Endodermal cell (in vitro differentiated cells): ENCODE results near the gene TRAF3IP1. TPM values are rescaled to one million over a fixed set of nuclear protein-coding genes. Genes with fewer than 3 reads are reported as not detected.
A peak's percentile ranks its signal among the peaks of the same experiment; 100 is the strongest.

Experiments used
- DNase-seq: peaks from one replicate; pipeline ENCODE4 v3.0.0-alpha.2; 2017
- H3K27ac ChIP-seq: 2 replicates; pipeline ENCODE4 v1.5.1; 2013; ENCODE audit warnings: mild to moderate bottlenecking, low read depth, low read length, moderate library complexity
- H3K27me3 ChIP-seq: 2 replicates; pipeline ENCODE4 v1.6.1; 2013; ENCODE audit warnings: mild to moderate bottlenecking, low read length, moderate library complexity; ENCODE audit not compliant: insufficient read depth, control insufficient read depth, poor library complexity, severe bottlenecking
- H3K36me3 ChIP-seq: 2 replicates; pipeline ENCODE4 v1.7.0; 2013; ENCODE audit warnings: mild to moderate bottlenecking, low read length, moderate library complexity; ENCODE audit not compliant: control insufficient read depth, insufficient read depth
- H3K4me1 ChIP-seq: one replicate; pipeline ENCODE4 v1.7.0; 2013; ENCODE audit warnings: low read length; ENCODE audit not compliant: control insufficient read depth, insufficient read depth
- H3K4me3 ChIP-seq: 2 replicates; pipeline ENCODE4 v1.5.1; 2013; ENCODE audit warnings: mild to moderate bottlenecking, low read length, moderate library complexity
- H3K9ac ChIP-seq: 2 replicates; pipeline ENCODE4 v1.6.1; 2013; ENCODE audit warnings: mild to moderate bottlenecking, low read length, moderate library complexity; ENCODE audit not compliant: poor library complexity, severe bottlenecking; ENCODE audit errors: extremely low read depth
- H3K9me3 ChIP-seq: 2 replicates; pipeline ENCODE4 v1.6.1; 2013; ENCODE audit warnings: mild to moderate bottlenecking, low read length, moderate library complexity; ENCODE audit not compliant: control insufficient read depth
- H3K27ac Mint-ChIP-seq: 2 replicates; pipeline ENCODE4 v1.8.0; 2020; ENCODE audit warnings: mixed read lengths
- H3K27me3 Mint-ChIP-seq: 2 replicates; pipeline ENCODE4 v1.8.0; 2021; ENCODE audit warnings: mild to moderate bottlenecking, mixed read lengths; ENCODE audit not compliant: insufficient read depth
- H3K36me3 Mint-ChIP-seq: 2 replicates; pipeline ENCODE4 v1.8.0; 2020; ENCODE audit warnings: low read depth, mixed read lengths
- H3K4me1 Mint-ChIP-seq: 2 replicates; pipeline ENCODE4 v1.8.0; 2020; ENCODE audit warnings: mixed read lengths
- H3K4me3 Mint-ChIP-seq: 2 replicates; pipeline ENCODE4 v1.8.0; 2020; ENCODE audit warnings: mild to moderate bottlenecking, moderate library complexity, mixed read lengths
- H3K9me3 Mint-ChIP-seq: 2 replicates; pipeline ENCODE4 v1.8.0; 2020; ENCODE audit warnings: mild to moderate bottlenecking, mixed read lengths
- CTCF ChIP-seq: fragments of 200-600 bp; sonication (generic); conservative IDR thresholded peaks from 2 replicates; pipeline ENCODE4 v1.5.0; 2021; ENCODE audit warnings: antibody characterized with exemption, mild to moderate bottlenecking
- WGBS, 2 experiments: methylation state at CpG; one replicate each; pipeline versions ENCODE4 v1.1.5 to v1.1.7; 2013; ENCODE audit warnings: missing lambda C conversion rate in 2 of 2, mixed read lengths in 1 of 2; ENCODE audit not compliant: insufficient coverage in 1 of 2, insufficient read length in 1 of 2; 5-methylcytosine and 5-hydroxymethylcytosine counted together
- total RNA-seq, 2 donors: library from RNA; stranded (reverse); fragmentation: NEBNext Ultra II Directional in 1 of 2; extraction: Animal tissue kit (Norgen Biotek cat#: 25700) in 1 of 2; gene quantifications; 2 replicates in 1 of 2; 3 replicates in 1 of 2; pipeline ENCODE4 v1.2.1, GENCODE V29; 2021

The TRAF3IP1 gene
- total RNA-seq, 2 donors from 2014 or later, result 21.9 to 28.3 TPM

- no peaks in the 10 kb centered on the region for H3K9me3 ChIP-seq
- WGBS, 2 experiments, result 81 to 90% methylated on average over 12 to 15 of the region's 15 CpGs
- peaks cover 13% of the 10 kb centered on the region for H3K36me3 Mint-ChIP-seq
- H3K4me3 ChIP-seq, result no peak overlapping the region
- no peaks in the 10 kb centered on the region for H3K27me3 ChIP-seq
- no peaks in the 10 kb centered on the region for H3K27me3 Mint-ChIP-seq
- peaks cover 3% of the 10 kb centered on the region for H3K4me1 Mint-ChIP-seq
- H3K36me3 ChIP-seq, result peaks cover 29% of the 10 kb centered on the region
- peak; percentile 72 for DNase-seq
- no peak overlapping the region for H3K27ac Mint-ChIP-seq
- H3K9ac ChIP-seq, result no peak overlapping the region
- no peak for TF ChIP-seq CTCF
- no peaks in the 10 kb centered on the region for H3K9me3 Mint-ChIP-seq
- H3K27ac ChIP-seq, result no peak overlapping the region
- H3K4me3 Mint-ChIP-seq, result no peak overlapping the region
- no peaks in the 10 kb centered on the region for H3K4me1 ChIP-seq
Measured at GRCh38 chr2:238338710-238339394, 18.5 kb downstream of the TRAF3IP1 start.

GRCh38 chr2:238339395-238339780 is 19.1 kb downstream of the TRAF3IP1 start:
- TF ChIP-seq CTCF, result no peak
- Mint-ChIP-seq H3K36me3 (peaks cover 7% of the 10 kb centered on the region), H3K27ac (no peak overlapping the region)

GRCh38 chr2:238339814-238340213 is 19.5 kb downstream of the TRAF3IP1 start:
- 87 to 94% methylated on average over 5 to 11 of the region's 11 CpGs for WGBS, 2 experiments
- DNase-seq, result no peak
- Histone ChIP-seq H3K27ac (no peak overlapping the region), H3K4me3 (no peak overlapping the region), H3K27me3 (no peaks in the 10 kb centered on the region), H3K9ac (no peak overlapping the region), H3K4me1 (no peaks in the 10 kb centered on the region), H3K36me3 (peaks cover 27% of the 10 kb centered on the region), H3K9me3 (no peaks in the 10 kb centered on the region)
- H3K36me3 Mint-ChIP-seq, result peaks cover 5% of the 10 kb centered on the region
- TF ChIP-seq CTCF, result peak; percentile 11
- H3K4me1 Mint-ChIP-seq, result peaks cover 3% of the 10 kb centered on the region
- no peaks in the 10 kb centered on the region for H3K9me3 Mint-ChIP-seq
- no peak overlapping the region for H3K4me3 Mint-ChIP-seq
- no peak overlapping the region for H3K27ac Mint-ChIP-seq
- no peaks in the 10 kb centered on the region for H3K27me3 Mint-ChIP-seq

More at GRCh38 chr2:238339395-238339780, 19.1 kb downstream of the TRAF3IP1 start:
- no peaks in the 10 kb centered on the region for H3K4me1 ChIP-seq
- H3K9ac ChIP-seq, result no peak overlapping the region
- no peak overlapping the region for H3K27ac ChIP-seq
- no peak overlapping the region for H3K4me3 Mint-ChIP-seq
- H3K27me3 ChIP-seq, result no peaks in the 10 kb centered on the region
- DNase-seq, result no peak
- no peaks in the 10 kb centered on the region for H3K27me3 Mint-ChIP-seq
- no peaks in the 10 kb centered on the region for H3K9me3 ChIP-seq
- H3K9me3 Mint-ChIP-seq, result no peaks in the 10 kb centered on the region
- H3K4me1 Mint-ChIP-seq, result peaks cover 3% of the 10 kb centered on the region
- 95 to 97% methylated on average over 10 to 11 of the region's 11 CpGs for WGBS, 2 experiments
- H3K36me3 ChIP-seq, result peaks cover 27% of the 10 kb centered on the region
- H3K4me3 ChIP-seq, result no peak overlapping the region
